ENCODE data around the gene ABI3. TPM values are rescaled to one million over a fixed set of nuclear protein-coding genes. Genes with fewer than 3 reads are reported as not detected.

The ABI3 gene
- total and polyA plus RNA-seq, 9 of the 15 experiments (the other 6 are each of a cell fraction or from before 2014, with no cell fraction given): not detected

DNA sequence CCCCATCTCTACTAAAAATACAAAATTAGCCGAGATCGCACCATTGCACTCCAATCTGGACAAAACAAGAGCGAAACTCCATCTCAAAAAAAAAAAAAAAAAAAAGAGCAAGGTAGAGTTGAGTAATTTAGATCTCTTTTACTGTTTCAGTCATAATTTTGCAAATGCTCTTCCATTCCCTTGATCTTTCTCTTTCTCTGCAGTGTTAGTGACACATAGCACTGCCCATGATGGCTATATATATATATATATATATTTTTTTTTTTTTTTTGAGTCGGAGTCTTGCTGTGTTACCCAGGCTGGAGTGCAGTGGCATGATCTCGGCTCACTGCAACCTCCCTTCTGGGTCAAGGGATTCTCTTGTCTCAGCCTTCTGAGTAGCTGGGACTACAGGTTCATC is 32.3 kb downstream of the ABI3 start:
- POLR2A ChIA-PET: no interaction called here
- Histone ChIP-seq H3K4me3 (no peak overlapping the region), H2AFZ (ENCODE audit: low read depth, low read length) (no peak overlapping the region), H4K20me1 (replicated peaks; ENCODE audit: control insufficient read depth, insufficient read depth, low read length) (no peaks in the 10 kb centered on the region), H3K9ac (ENCODE audit: insufficient read depth in 1 of 2, low read depth in 2 of 2, low read length in 2 of 2) (no peak overlapping the region), H3K4me1 (replicated peaks in 1 of 2; ENCODE audit: control insufficient read depth in 2 of 2, insufficient read depth in 2 of 2, low read length in 2 of 2) (peaks cover 11 to 15% of the 10 kb centered on the region in 2 experiments; a peak in 4 of 5 replicates), H3K4me2 (ENCODE audit: insufficient read depth, low read length) (no peak overlapping the region), H3K9me3 (replicated peaks; ENCODE audit: control insufficient read depth, insufficient read depth, low read depth, low read length) (no peaks in the 10 kb centered on the region), H3K79me2 (ENCODE audit: control insufficient read depth, insufficient read depth, low read length) (no peaks in the 10 kb centered on the region), H3K9me1 (ENCODE audit: control insufficient read depth, insufficient read depth, low read length) (no peaks in the 10 kb centered on the region), H3K27me3 (ENCODE audit: control insufficient read depth in 2 of 2, insufficient read depth in 2 of 2, low read length in 2 of 2) (no peaks in the 10 kb centered on the region), H3K36me3 (ENCODE audit: control insufficient read depth, insufficient read depth, low read length) (no peaks in the 10 kb centered on the region), H3K27ac (ENCODE audit: extremely low read depth, low read depth, low read length) (no peak overlapping the region)
- BruUV-seq (replicated peaks): no TSS peak
- no peak for FAIRE-seq
- intact Hi-C loops (cut with micrococcal nuclease) (no loop called here), in situ Hi-C loops (cut with MboI) (no loop called here)
- CTCF ChIA-PET (ENCODE audit: low intra/inter-chr PET ratio): no interaction called here
- 35% methylated on average over 2 of the region's 5 CpGs for WGBS (ENCODE audit: insufficient coverage, low coverage, missing lambda C conversion rate)
- DNase-seq (ENCODE audit: extremely low read depth in 1 of 4, low spot score in 3 of 4): no peak
- no peak for ATAC-seq
- TF ChIP-seq, protein P1, sequence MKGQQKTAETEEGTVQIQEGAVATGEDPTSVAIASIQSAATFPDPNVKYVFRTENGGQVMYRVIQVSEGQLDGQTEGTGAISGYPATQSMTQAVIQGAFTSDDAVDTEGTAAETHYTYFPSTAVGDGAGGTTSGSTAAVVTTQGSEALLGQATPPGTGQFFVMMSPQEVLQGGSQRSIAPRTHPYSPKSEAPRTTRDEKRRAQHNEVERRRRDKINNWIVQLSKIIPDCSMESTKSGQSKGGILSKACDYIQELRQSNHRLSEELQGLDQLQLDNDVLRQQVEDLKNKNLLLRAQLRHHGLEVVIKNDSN (CRISPR knock-in tag; IDR thresholded peaks at IDR 0.05): no peak
- TF ChIP-seq HMG20A (CRISPR knock-in tag; conservative IDR thresholded peaks at IDR 0.05) (no peak), ZNF766 (CRISPR knock-in tag; conservative IDR thresholded peaks at IDR 0.05) (no peak), MCM5 (IDR thresholded peaks at IDR 0.05; ENCODE audit: low read depth) (no peak), RCOR1 (IDR thresholded peaks at IDR 0.05; ENCODE audit: borderline replicate concordance in 1 of 2, low read depth in 2 of 2, low read length in 2 of 2) (no peak), ZNF644 (tag; IDR thresholded peaks at IDR 0.05; ENCODE audit: low read depth) (no peak), ZNF197 (CRISPR knock-in tag; IDR thresholded peaks at IDR 0.05; ENCODE audit: low read depth) (no peak), NR2C1 (IDR thresholded peaks at IDR 0.05) (no peak), NR2C1 (tag; IDR thresholded peaks at IDR 0.05) (no peak), BRF1 (IDR thresholded peaks at IDR 0.05; ENCODE audit: borderline replicate concordance, extremely low read depth, insufficient read length) (no peak), RBFOX2 (IDR thresholded peaks at IDR 0.05; ENCODE audit: low read depth, low read length) (no peak)
- TF ChIP-seq, protein P2, sequence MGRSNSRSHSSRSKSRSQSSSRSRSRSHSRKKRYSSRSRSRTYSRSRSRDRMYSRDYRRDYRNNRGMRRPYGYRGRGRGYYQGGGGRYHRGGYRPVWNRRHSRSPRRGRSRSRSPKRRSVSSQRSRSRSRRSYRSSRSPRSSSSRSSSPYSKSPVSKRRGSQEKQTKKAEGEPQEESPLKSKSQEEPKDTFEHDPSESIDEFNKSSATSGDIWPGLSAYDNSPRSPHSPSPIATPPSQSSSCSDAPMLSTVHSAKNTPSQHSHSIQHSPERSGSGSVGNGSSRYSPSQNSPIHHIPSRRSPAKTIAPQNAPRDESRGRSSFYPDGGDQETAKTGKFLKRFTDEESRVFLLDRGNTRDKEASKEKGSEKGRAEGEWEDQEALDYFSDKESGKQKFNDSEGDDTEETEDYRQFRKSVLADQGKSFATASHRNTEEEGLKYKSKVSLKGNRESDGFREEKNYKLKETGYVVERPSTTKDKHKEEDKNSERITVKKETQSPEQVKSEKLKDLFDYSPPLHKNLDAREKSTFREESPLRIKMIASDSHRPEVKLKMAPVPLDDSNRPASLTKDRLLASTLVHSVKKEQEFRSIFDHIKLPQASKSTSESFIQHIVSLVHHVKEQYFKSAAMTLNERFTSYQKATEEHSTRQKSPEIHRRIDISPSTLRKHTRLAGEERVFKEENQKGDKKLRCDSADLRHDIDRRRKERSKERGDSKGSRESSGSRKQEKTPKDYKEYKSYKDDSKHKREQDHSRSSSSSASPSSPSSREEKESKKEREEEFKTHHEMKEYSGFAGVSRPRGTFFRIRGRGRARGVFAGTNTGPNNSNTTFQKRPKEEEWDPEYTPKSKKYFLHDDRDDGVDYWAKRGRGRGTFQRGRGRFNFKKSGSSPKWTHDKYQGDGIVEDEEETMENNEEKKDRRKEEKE (IDR thresholded peaks at IDR 0.05; ENCODE audit: borderline replicate concordance in 1 of 2, control insufficient read depth in 1 of 2, low read depth in 2 of 2, low read length in 1 of 2): no peak
- TF ChIP-seq, protein P3, sequence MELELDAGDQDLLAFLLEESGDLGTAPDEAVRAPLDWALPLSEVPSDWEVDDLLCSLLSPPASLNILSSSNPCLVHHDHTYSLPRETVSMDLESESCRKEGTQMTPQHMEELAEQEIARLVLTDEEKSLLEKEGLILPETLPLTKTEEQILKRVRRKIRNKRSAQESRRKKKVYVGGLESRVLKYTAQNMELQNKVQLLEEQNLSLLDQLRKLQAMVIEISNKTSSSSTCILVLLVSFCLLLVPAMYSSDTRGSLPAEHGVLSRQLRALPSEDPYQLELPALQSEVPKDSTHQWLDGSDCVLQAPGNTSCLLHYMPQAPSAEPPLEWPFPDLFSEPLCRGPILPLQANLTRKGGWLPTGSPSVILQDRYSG (tag; conservative IDR thresholded peaks at IDR 0.05; ENCODE audit: low read depth): no peak
- TF ChIP-seq, protein P4, sequence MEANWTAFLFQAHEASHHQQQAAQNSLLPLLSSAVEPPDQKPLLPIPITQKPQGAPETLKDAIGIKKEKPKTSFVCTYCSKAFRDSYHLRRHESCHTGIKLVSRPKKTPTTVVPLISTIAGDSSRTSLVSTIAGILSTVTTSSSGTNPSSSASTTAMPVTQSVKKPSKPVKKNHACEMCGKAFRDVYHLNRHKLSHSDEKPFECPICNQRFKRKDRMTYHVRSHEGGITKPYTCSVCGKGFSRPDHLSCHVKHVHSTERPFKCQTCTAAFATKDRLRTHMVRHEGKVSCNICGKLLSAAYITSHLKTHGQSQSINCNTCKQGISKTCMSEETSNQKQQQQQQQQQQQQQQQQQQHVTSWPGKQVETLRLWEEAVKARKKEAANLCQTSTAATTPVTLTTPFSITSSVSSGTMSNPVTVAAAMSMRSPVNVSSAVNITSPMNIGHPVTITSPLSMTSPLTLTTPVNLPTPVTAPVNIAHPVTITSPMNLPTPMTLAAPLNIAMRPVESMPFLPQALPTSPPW (CRISPR knock-in tag; IDR thresholded peaks at IDR 0.05): no peak
- TF ChIP-seq, protein P5, sequence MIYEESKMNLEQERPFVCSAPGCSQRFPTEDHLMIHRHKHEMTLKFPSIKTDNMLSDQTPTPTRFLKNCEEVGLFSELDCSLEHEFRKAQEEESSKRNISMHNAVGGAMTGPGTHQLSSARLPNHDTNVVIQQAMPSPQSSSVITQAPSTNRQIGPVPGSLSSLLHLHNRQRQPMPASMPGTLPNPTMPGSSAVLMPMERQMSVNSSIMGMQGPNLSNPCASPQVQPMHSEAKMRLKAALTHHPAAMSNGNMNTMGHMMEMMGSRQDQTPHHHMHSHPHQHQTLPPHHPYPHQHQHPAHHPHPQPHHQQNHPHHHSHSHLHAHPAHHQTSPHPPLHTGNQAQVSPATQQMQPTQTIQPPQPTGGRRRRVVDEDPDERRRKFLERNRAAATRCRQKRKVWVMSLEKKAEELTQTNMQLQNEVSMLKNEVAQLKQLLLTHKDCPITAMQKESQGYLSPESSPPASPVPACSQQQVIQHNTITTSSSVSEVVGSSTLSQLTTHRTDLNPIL (CRISPR knock-in tag; IDR thresholded peaks at IDR 0.05): no peak

Data from K562 (cell line).